GM21360 (cell line): ENCODE results near the gene DNAH17.

Experiments used
- ATAC-seq: cut with Tn5 transposase; IDR thresholded peaks from one replicate; pipeline ENCODE4 v1.9.1; 2021; ENCODE audit warnings: mild to moderate bottlenecking, moderate library complexity; ENCODE audit not compliant: unreplicated experiment

DNAH17 gene

DNA sequence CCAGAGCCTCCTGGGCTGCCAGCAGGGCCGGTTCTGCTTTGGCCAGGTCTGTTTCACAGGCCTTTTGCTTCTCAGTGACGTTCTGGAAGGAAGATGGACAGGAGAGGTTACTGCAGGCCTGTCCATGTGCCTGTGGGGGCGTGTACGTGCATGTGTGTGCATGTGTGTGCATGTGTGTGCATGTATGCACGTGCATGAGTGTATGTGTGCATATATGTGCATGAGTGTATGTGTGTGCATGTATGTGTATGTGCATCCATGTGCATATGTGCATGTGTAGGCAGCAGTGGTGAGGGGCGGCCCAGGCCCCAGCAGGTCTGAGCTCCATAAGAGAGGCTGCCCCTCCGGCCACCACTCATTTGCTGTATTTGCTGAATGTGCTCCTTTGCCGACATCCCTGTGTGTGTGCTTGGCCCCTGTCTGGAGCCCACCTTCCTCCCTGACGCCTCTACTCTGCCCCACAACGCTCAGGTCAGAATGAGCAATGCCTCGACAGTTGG, 117.0 kb downstream of the DNAH17 start:
- no peak for ATAC-seq

GRCh38 chr17:78459696-78460095, 117.5 kb downstream of the DNAH17 start:
- no peak for ATAC-seq

DNA sequence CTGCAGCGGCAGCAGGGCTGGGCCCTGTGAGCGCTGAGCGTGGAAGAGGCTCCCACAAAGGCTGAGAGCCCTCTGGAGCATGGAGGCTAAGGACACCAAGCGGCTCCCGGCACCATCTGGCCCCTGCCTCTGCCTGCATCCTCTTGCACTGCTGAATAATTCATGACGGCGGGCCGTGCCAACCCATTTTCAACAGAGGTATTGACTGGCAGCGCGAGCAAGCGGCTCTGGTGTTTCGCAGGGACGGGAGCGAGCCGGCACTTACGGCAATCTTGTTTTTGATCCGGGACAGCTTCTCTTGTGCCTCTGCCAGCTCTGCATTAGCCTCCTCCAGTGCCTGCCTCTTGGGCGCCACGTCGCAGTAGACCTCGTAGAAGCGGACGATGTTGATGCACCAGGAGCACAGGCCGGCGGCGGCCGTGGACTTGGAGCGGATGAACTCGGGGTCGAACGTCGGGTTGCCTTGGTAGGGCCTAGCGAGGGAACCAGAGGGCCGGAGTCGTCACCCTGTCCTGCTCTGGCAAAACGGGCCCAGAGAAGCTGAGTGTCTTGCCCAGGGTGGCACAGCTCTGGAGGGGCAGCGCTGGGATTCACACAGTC, 118.4 kb downstream of the DNAH17 start:
- no peak for ATAC-seq

GRCh38 chr17:78458091-78458490, 119.1 kb downstream of the DNAH17 start:
- ATAC-seq, result no peak

DNA sequence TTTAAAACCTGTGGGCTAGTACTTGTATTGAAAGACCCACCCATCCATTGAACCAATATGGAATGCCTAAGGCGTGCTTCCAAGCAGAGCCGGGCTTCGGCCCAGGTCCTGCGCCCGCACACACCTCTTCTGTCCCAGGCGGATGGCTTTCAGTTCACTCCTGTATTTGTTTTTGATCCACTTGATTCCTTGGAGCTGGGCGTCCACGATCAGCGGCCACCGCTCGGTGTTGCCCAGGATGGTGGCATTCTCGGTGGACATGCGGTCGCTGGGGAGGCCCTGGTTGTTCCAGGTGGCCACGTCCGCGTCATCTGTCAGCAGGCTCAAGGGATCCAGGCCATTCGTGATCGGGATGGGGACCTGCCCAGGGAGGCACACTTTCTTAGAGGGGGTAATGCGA, 122.8 kb downstream of the DNAH17 start:
- ATAC-seq, result no peak

DNA sequence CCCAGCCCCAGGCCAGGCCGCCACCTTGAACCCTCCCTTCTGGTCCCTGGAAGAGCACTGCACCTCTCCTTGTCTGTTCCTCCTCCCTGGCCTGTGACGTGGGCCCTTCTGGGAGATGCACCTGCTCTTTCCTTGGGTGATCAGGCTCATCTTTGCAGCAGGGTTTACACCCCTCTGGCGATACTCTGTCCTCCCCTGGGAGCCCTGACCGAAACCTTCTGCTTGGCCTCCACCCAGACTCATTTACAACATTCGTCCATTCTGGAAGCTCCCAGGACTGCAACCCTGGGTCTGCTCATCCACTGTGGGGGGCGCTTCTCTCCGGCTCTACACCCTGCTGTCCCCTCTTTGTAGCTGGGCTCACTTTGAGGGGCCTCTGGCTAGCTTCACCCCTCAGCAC, 125.4 kb downstream of the DNAH17 start:
- no peak for ATAC-seq

GRCh38 chr17:78450696-78451345, 126.4 kb downstream of the DNAH17 start:
- ATAC-seq, result no peak

GRCh38 chr17:78449983-78450595, 127.1 kb downstream of the DNAH17 start:
- no peak for ATAC-seq

DNA sequence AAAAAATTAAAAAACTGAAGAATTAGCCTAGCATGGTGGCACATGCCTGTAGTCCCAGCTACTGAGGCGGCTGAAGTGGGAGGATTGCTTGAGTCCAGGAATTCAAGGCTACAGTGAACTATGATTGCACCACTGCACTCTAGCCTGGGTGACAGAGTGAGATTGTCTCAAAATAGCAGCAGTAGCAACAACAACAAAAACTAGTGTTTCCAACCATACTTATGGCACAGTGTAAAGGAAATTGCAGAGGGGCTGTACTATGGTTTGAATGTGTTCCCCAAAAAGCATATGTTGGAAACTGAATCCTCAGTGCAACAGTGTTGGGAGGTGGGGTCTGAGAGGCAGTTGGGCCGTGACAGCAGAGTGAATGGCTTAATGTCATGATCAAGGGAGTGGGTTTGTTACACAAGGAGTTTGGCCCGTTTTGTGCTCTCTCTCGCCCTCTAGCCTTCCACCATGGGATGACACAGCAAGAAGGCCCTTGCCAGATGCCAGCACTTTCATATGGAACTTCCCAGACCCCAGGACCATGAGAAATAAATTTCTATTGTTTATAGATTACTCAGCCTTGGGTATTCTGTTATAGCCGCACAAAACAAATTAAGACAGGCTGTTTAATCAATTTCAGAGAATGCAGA, 128.7 kb downstream of the DNAH17 start:
- no peak for ATAC-seq

- no peak for ATAC-seq
Observed at GRCh38 chr17:78446833-78447232, 130.4 kb downstream of the DNAH17 start.

- ATAC-seq, result no peak
Observed at GRCh38 chr17:78444392-78444791, 132.8 kb downstream of the DNAH17 start.

GRCh38 chr17:78442648-78443218, 134.5 kb downstream of the DNAH17 start:
- no peak for ATAC-seq

- ATAC-seq, result no peak
Observed at GRCh38 chr17:78441271-78441971, 135.8 kb downstream of the DNAH17 start.

GRCh38 chr17:78438694-78439325, 138.4 kb downstream of the DNAH17 start:
- ATAC-seq, result no peak

DNA sequence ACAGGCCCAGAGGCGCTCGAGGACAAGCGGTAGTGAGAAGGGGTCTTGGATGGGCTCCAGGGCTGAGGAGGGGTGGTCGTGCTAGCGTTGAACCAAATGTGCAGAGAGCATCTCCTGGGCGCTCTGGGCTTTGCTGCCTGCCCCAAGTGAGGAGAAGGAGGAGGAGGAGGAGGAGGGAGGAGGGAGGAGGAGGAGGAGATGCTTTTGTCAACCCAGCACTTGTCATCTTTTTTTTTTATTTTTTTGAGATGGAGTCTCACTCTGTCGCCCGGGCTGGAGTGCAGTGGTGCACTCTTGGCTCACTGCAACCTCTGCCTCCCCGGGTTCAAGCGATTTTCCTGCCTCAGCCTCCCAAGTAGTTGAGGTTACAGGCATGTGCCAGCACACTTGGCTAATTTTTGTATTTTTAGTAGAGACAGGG, 138.9 kb downstream of the DNAH17 start:
- no peak for ATAC-seq

GRCh38 chr17:78437508-78438169, 139.6 kb downstream of the DNAH17 start:
- ATAC-seq, result no peak

DNA sequence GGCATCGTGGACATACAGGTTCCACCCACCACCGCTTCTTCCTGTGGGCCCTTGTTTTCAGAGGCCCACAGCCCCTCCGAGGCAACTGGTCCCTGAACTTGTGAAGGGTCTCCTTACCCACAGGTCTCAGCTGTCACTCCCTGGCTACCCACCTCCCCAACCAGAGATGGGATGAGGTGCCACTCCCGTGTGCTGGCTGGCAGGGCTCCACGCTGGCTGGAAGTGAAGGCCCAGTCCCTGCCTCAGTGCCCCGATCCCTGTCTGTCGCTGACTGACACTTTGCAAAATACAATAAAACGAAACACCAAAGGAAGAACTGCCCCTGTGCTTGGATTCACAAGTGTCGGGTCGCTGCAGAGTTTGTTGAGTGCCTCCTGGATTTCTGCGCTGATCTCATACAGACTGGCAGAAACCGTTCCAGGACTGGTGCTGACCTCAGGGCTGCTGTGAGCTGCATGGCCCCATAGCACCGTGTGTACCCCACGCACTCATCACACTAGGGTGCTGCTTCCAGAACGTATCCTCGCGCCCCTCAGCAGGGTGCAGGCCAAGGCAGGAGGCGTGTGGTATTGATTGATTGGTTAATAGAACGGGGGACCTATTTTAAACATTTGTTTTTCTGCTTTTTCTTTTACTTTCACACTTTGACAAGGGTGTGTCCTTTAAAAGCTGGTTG, 141.7 kb downstream of the DNAH17 start:
- no peak for ATAC-seq

GRCh38 chr17:78434455-78435329, 142.5 kb downstream of the DNAH17 start:
- no peak for ATAC-seq
